ENCODE measurements around the gene RPLP2. TPM values are rescaled to one million over a fixed set of nuclear protein-coding genes. Genes with fewer than 3 reads are reported as not detected.

Gene RPLP2
- polyA plus RNA-seq, 1 of the 3 experiments (the other 2 are of a cell fraction), result 799 TPM

DNA sequence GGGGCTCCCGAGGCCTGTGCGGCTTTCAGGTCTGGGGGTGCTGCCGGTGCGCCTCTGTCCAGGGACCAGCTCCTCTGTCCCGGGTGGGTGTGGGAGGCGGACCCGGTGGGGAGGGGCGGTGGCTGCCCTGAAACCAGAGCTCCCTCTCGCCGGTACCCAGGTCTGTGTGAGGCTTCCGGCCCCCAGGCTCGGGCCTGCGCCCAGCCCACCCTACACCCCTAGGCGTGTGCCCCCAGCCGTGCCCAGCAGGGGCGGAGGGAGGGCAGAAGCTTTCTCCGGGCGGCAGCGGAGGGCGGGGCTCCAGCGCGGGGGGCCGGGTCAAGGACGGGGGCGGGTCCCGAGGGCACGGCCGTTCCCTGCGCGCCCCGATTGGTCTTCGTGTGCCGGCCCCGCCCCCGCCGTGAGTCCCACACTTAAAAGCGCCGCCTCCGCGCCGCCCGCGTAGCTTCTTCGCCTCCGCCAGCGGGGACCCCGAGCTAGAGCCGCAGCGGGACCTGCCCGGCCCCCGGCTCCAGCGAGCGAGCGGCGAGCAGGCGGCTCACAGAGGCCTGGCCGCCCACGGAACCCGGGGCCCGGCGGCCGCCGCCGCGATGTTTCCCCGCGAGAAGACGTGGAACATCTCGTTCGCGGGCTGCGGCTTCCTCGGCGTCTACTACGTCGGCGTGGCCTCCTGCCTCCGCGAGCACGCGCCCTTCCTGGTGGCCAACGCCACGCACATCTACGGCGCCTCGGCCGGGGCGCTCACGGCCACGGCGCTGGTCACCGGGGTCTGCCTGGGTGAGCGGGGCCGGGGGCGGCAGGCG, 9.6 kb downstream of the RPLP2 start:
- peak; percentile 71 for TF ChIP-seq MXI1 (IDR thresholded peaks at IDR 0.05; ENCODE audit: low read depth, low read length)
- peak; percentile 59; the same call in 1 of the 2 replicates for TF ChIP-seq SIN3A (IDR thresholded peaks at IDR 0.05; ENCODE audit: borderline replicate concordance, low read depth, low read length)
- TF ChIP-seq POLR2AphosphoS5 (IDR thresholded peaks at IDR 0.05; ENCODE audit: low read depth, low read length), result peak; percentile 96
- TF ChIP-seq GABPA (IDR thresholded peaks at IDR 0.05; ENCODE audit: low read depth), result no peak
- peak; percentile 76; the same call in 1 of the 2 replicates for TF ChIP-seq TAF1 (IDR thresholded peaks at IDR 0.05; ENCODE audit: borderline replicate concordance, low read depth, low read length)
- TF ChIP-seq, protein P1, sequence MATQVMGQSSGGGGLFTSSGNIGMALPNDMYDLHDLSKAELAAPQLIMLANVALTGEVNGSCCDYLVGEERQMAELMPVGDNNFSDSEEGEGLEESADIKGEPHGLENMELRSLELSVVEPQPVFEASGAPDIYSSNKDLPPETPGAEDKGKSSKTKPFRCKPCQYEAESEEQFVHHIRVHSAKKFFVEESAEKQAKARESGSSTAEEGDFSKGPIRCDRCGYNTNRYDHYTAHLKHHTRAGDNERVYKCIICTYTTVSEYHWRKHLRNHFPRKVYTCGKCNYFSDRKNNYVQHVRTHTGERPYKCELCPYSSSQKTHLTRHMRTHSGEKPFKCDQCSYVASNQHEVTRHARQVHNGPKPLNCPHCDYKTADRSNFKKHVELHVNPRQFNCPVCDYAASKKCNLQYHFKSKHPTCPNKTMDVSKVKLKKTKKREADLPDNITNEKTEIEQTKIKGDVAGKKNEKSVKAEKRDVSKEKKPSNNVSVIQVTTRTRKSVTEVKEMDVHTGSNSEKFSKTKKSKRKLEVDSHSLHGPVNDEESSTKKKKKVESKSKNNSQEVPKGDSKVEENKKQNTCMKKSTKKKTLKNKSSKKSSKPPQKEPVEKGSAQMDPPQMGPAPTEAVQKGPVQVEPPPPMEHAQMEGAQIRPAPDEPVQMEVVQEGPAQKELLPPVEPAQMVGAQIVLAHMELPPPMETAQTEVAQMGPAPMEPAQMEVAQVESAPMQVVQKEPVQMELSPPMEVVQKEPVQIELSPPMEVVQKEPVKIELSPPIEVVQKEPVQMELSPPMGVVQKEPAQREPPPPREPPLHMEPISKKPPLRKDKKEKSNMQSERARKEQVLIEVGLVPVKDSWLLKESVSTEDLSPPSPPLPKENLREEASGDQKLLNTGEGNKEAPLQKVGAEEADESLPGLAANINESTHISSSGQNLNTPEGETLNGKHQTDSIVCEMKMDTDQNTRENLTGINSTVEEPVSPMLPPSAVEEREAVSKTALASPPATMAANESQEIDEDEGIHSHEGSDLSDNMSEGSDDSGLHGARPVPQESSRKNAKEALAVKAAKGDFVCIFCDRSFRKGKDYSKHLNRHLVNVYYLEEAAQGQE (IDR thresholded peaks at IDR 0.05; ENCODE audit: low read depth, low read length), result no peak
- TF ChIP-seq, protein P2, sequence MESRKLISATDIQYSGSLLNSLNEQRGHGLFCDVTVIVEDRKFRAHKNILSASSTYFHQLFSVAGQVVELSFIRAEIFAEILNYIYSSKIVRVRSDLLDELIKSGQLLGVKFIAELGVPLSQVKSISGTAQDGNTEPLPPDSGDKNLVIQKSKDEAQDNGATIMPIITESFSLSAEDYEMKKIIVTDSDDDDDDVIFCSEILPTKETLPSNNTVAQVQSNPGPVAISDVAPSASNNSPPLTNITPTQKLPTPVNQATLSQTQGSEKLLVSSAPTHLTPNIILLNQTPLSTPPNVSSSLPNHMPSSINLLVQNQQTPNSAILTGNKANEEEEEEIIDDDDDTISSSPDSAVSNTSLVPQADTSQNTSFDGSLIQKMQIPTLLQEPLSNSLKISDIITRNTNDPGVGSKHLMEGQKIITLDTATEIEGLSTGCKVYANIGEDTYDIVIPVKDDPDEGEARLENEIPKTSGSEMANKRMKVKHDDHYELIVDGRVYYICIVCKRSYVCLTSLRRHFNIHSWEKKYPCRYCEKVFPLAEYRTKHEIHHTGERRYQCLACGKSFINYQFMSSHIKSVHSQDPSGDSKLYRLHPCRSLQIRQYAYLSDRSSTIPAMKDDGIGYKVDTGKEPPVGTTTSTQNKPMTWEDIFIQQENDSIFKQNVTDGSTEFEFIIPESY (IDR thresholded peaks at IDR 0.05; ENCODE audit: borderline replicate concordance, low read depth), result peak; percentile 54; the same call in 1 of the 2 replicates
- TF ChIP-seq, protein P3, sequence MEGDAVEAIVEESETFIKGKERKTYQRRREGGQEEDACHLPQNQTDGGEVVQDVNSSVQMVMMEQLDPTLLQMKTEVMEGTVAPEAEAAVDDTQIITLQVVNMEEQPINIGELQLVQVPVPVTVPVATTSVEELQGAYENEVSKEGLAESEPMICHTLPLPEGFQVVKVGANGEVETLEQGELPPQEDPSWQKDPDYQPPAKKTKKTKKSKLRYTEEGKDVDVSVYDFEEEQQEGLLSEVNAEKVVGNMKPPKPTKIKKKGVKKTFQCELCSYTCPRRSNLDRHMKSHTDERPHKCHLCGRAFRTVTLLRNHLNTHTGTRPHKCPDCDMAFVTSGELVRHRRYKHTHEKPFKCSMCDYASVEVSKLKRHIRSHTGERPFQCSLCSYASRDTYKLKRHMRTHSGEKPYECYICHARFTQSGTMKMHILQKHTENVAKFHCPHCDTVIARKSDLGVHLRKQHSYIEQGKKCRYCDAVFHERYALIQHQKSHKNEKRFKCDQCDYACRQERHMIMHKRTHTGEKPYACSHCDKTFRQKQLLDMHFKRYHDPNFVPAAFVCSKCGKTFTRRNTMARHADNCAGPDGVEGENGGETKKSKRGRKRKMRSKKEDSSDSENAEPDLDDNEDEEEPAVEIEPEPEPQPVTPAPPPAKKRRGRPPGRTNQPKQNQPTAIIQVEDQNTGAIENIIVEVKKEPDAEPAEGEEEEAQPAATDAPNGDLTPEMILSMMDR (IDR thresholded peaks at IDR 0.05), result 0 out of 2 replicates have a peak, but pooled peaks have one; percentile 8
- H4K20me1 ChIP-seq (ENCODE audit: insufficient read depth), result peaks cover 28% of the 10 kb centered on the region
- peak; percentile 98 for DNase-seq
- H3K9me3 ChIP-seq, result no peaks in the 10 kb centered on the region
- H3K9ac ChIP-seq, result peak overlapping the region; percentile 83
- peaks cover 16% of the 10 kb centered on the region for H3F3A ChIP-seq (replicated peaks; ENCODE audit: insufficient read depth)
- H3K9me2 ChIP-seq, result no peaks in the 10 kb centered on the region
- peaks cover 26% of the 10 kb centered on the region for H3K79me2 ChIP-seq (ENCODE audit: insufficient read depth)
- ChIA-PET POLR2A (interaction anchor here (0.7 to 2.7 kb wide), 15 partner anchors 9 to 124 kb away, joined by 3 to 34 read pairs (median 6); partner anchors contain the start of genes CD151, CEND1, CRACR2B and DEAF1), CTCF (interaction anchor here (0.8 to 1.7 kb wide), 10 partner anchors 9 to 124 kb away, joined by 3 to 9 read pairs (median 4); partner anchors contain the start of genes CD151, CRACR2B, DEAF1 and RPLP2)
- peak overlapping the region; percentile 73 to 75 for H3K27ac ChIP-seq (ENCODE audit: low read depth in 2 of 2, low read length in 1 of 2)
- H3K4me3 ChIP-seq (ENCODE audit: low read depth in 2 of 2, low read length in 1 of 2), result peak overlapping the region; percentile 71 to 79
- H3K4me1 ChIP-seq (ENCODE audit: control insufficient read depth in 1 of 2, insufficient read depth in 2 of 2, low read depth in 1 of 2, low read length in 1 of 2), result peaks cover 14 to 26% of the 10 kb centered on the region in 2 experiments; a peak in 3 of 4 replicates
- H3K36me3 ChIP-seq (replicated peaks in 1 of 2; ENCODE audit: control insufficient read depth in 1 of 2, insufficient read depth in 2 of 2, low read length in 1 of 2), result peaks cover 3 to 8% of the 10 kb centered on the region in 2 experiments
- peak overlapping the region; percentile 98 for H3K4me2 ChIP-seq
- peak overlapping the region; percentile 82; the same call in 1 of the 2 replicates for H2AFZ ChIP-seq (ENCODE audit: low read depth)
- 2% methylated on average over 19 of the region's 96 CpGs for WGBS (ENCODE audit: low lambda C conversion rate)
- no peaks in the 10 kb centered on the region for H3K27me3 ChIP-seq (ENCODE audit: insufficient read depth)
